Mesenteric fat pad (tissue), 1 donor: ENCODE data around the gene RBM6. TPM values are rescaled to one million over a fixed set of nuclear protein-coding genes. Genes with fewer than 3 reads are reported as not detected.
"Not testable (repeated sequence)": the region's sequence is repeated elsewhere in the genome, so short reads cannot be mapped to it uniquely, and the experiment has no call there.

ENCODE experiments used
- DNase-seq: peaks from one replicate; pipeline ENCODE4 v3.0.0-alpha.2; 2020; ENCODE audit warnings: low spot score
- total RNA-seq: library from RNA; stranded (reverse); fragmentation: NEBNext Ultra II Directional; extraction: Animal tissue kit (Norgen Biotek cat#: 25700); gene quantifications from one replicate; pipeline ENCODE4 v1.2.1, GENCODE V29; 2021
- donor health status: DM: yes; HTN: yes; CAD: no.

Gene RBM6
- total RNA-seq, 1 donor from 2014 or later, result 79.6 TPM

DNA sequence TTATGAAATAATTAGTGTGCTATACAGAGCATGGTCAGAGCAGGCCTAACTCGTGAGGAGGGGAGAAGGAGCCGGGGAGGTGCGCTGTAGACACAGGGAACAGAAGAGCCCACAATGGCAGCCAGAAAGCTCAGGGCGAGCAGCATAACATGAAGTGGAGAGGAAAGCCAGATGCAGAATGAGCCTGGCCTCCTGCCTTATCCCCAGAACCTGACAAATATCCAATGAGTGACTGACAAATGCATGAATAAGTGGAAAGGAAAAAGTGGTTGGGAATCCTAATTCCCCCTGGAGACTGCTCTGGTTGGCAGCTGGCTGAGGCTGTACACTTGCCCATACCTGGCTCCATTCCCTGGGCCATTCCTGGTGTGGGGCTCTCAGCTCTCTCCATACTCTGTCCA lies 27.1 kb upstream of the RBM6 start:
- DNase-seq, result no peak

DNA sequence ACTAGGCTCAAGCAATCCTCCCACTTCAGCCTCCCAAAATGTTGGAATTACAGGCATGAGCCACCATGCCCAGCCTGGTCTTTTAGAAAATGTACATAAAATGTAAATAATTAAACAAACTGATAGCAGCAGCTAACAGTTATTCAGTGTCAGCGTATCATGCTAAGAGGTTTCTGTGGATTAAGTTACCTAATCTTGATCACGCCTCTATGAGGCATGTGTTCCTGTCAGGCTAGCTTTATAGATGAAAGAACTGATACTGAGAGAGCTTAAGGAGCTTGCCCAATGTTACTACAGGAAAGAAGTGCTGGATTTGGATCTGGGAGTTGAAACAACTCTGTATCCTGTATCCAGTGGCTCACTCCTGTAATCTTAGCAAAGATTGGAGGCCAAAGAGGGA lies 25.0 kb upstream of the RBM6 start:
- no peak for DNase-seq

DNA sequence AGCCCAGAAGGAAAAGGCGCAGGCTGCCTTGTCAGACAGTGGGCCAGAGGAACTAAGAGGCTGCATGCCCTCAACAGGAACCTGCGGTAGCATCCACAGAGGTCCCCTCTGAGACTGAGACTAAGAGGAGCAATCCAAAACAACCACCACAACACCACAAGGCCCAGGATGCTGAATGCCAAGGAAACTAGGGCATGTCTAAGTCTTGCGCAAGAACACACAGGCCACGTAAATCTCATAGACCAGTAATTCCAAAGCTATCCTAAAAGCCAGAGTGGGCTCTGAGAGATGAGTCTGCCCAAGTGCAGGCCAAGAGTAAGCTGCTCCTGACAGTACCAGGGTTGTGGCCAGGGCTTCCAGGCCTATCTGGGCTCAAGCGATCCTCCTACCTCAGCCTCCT lies 23.3 kb upstream of the RBM6 start:
- DNase-seq, result no peak

DNA sequence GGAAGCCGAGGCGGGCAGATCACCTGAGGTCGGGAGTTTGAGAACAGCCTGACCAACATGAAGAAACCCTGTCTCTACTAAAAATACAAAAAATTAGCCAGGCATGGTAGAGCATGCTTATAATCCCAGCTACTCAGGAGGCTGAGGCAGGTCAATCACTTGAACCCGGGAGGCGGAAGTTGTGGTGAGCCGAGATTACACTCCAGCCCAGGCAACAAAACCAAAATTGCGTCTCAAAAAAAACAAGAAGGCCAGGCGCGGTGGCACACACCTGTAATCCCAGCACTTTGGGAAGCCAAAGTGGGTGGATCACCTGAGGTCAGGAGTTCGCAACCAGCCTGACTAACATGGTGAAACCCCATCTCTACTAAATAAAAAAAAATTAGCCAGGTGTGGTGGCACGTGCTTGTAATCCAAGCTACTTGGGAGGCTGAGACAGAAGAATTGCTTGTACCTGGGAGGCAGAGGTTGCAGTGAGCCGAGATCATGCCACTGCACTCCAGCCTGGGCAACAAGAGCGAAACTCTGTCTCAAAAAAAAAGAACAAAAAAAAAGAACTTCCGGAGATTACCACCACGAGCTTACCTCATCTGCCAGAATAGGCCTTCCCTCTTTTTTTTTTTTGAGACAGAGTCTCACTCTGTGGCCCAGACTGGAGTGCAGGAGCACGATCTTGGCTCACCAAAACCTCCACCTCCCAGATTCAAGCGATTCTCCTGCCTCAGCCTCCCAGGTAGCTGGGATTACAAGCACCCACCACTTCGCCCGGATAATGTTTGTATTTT lies 22.0 kb upstream of the RBM6 start:
- DNase-seq, result not testable (repeated sequence)

DNA sequence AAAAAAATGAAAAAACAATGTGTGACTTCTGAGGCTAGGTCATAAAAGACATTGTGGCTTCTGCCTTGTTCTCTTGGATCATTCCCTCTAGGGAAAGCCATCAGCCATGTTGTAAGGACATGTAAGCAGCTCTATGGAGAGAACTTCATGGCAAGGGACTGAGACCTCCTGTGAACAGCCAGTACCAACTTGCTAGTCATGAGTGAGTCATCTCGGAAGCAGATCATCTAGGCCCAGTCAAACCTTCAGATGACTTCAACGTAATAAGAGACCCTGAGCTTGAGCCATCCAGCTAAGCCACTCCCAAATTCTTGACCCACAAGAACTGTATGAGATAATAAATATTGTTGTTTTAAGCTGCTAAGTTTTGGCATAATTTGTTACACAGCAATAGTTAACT lies 15.3 kb upstream of the RBM6 start:
- DNase-seq, result no peak

DNA sequence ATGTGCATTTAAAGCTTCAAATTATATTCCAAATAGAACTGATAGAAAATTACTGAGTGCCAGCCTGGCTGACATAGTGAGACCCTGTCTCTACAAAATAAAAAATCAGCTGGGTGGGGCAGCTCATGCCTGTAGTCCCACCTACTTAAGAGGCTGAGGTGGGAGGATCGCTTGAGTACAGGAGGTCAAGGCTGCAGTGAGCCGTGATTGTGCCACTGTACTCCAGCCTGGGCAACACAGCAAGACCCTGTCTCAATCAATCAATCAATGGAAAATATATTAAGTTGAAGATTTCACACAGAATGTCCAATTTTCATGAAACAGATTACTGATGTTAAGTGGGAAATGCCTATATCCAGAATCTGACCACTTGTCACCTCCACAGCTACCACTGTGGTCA lies 14.5 kb upstream of the RBM6 start:
- DNase-seq, result no peak

DNA sequence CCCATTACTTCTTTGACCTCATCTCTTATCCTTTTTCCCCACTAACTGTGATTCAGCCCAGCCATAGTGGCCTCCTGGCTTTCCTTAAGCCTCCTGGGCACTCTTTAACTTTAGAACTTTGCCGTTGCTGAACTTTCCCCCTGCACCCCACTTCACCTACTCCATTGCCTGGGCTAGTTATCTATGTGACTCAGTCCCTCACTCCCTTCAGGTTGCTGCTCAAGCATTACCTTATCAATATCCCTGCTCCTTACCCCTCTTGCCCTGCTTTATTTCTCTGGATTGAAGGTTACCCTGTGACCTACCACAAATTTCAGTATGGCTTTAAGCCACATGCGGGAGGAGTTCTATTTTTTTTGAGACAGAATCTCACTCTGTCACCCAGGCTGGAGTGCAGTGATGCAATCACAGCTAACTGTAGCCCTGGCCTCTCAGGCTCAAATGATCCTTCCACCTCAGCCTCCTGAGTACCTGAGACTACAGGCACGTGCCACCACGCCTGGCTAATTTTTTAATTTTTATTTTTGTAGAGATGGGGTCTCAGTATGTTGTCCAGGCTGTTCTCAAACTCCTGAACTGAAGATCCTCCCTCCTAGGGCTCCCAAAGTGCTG lies 13.7 kb upstream of the RBM6 start:
- no peak for DNase-seq

DNA sequence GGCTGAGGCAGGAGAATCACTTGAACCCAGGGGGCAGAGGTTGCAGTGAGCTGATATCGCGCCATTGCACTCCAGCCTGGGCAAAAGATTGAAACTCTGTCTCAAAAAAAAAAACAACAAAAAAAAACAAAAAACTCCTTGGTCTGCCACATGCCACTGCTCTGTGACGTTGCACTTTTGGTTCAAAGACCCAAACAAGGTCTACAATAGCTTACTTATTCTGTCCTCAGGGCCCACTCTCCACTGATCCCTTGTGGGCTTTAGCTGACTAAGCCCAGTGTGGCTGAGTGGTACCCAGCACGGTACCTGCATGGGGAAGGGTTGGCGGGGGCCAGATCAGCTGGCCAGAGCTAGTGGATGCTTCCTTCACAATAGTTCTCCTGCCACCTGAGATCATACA lies 12.2 kb upstream of the RBM6 start:
- no peak for DNase-seq

DNA sequence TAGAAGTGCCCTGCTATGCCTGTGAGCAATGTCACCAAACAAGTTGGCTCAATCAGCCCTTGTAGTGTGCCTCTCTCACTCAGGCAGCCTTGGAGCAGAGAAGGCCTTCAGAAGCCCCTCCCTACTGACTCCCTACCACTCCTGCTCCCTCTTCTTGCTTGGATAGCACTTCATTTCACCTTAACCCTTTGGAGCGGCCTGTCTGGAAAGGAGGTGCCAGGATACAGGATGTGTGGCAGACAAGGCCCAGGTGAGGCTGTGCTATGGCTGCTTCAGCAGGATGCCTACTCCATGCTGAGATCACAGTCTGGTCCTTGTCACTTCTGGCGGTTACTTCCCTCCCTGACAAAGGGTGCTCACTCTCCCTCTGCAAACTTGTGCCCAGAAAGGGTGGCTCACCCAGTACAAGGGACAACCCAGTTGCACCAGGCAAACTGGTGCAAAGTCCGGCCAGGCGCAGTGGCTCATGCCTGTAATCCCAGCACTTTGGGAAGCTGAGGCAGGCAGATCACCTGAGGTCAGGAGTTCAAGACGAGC lies 11.4 kb upstream of the RBM6 start:
- no peak for DNase-seq

DNA sequence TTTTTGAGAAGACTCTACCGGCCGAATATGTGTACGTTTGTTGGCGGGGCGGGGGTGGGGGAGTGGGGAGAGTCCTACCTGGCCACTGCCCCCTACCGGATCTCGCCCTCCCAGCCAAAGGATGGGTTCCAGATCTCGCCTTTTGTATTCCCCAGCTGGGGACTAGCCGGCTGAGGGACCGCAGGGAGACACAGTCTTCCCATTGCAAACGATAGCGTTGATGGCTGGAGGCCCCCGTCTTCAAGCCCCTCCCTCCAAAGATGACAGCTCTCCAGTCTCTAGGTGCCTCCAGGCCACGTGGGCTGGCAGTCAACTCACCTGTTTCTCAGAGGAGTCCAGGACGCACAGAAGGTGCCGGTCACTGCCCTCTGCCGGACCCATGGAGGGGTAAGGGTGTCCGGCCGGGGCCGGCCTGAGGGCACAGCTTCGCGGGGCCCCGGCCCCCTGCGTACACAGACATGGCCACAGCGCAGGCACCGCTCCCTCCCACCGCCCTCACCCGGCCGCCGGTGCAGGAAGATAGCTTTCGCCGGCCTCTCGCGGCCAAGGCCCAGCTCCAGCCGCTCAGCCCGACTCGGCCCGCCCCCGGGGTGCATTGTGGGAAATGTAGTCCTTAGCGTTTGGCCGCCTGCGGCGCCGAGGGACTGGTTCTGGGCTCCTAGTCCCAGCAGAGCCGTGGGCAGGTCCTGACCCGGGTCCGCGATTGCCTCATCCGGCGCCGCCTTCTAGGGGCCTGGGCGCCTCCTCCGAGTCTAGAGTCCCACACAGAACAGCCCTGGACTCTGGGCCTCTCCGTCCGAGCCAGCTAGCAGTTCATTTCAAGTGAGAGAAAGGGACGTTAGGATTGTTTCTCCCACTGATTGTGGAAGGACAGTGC lies 10.4 kb upstream of the RBM6 start, which contains the start of gene MON1A:
Gene MON1A, minus strand, starts transcription at position 521 of the 877 bp plus-strand sequence. CDS start 16,465 bp downstream, outside the sequence.
- peak; percentile 99 for DNase-seq

DNA sequence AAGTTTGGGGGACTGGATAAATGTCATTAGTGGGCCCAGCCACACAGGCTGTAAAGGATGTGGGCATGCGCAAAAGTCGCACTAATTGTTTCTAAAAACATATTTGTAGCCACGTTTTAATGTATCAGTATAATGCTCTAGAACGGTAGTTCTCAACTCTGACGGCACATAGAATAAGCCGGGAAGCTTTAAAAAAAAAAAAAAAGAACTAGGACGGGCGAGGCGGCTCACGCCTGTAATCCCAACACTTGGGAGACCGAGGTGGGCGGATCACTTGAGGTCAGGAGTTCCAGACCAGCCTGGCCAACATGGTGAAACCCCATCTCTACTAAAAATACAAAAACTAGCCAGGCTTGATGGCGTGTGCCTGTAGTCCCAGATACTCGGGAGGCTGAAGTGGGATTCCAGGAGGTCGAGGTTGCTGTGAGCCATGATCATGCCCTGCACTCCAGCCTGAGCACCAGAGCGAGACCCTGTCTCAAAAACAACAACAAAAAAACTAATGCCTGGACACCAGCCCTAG lies 9.7 kb upstream of the RBM6 start:
- DNase-seq, result no peak

DNA sequence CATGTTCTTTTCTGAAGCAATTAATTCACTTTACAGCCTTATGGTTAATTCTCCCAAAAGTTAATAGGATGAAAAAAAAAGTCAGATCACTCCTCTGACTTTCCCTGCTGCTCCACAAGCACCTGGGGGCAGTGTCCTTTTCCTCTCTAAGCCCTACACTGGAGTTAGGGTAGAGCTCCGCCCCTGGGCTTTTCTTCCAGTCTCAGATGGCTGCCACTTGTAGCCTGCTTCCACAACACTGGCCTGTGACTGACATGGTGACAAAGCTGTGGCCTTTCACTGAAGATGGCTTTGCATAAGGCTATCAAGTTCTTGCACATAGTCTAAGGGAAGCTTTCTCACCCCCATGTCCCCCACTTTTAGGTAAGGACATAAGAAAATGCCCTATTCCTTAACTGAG lies 9.0 kb upstream of the RBM6 start:
- no peak for DNase-seq

DNA sequence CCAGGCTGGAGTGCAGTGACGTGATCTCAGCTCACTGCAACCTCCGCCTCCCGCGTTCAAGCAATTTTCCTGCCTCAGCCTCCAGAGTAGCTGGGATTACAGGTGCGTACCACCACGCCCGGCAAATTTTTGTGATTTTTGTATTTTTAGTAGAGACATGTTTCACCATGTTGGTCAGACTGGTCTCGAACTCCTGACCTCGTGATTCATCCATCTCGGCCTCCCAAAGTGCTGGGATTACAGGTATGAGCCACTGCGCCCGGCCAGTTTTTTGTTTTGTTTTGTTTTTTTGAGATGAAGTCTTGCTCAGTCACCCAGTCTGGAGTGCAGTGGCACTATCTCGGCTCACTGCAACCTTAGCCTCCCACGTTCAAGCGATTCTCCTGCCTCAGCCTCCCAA lies 7.7 kb upstream of the RBM6 start:
- not testable (repeated sequence) for DNase-seq

DNA sequence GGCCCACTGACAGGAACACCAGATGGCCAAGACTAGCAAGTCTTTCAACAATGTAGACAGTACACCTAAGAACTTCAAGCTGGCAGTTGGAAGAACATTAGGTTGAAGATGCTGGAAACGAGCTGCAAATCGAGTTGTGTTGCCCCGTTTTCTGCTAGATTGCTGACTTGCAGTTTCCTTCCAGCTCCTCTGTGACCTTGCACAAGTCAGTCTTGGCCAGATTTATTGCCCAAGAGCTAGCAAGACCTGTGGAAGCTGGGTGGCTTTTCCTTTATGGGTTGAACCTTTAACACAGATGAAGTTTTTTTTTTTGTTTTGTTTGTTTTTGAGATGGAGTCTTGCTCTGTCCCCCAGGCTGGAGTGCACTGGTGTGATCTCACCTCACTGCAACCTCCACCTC lies 2.9 kb upstream of the RBM6 start:
- no peak for DNase-seq

DNA sequence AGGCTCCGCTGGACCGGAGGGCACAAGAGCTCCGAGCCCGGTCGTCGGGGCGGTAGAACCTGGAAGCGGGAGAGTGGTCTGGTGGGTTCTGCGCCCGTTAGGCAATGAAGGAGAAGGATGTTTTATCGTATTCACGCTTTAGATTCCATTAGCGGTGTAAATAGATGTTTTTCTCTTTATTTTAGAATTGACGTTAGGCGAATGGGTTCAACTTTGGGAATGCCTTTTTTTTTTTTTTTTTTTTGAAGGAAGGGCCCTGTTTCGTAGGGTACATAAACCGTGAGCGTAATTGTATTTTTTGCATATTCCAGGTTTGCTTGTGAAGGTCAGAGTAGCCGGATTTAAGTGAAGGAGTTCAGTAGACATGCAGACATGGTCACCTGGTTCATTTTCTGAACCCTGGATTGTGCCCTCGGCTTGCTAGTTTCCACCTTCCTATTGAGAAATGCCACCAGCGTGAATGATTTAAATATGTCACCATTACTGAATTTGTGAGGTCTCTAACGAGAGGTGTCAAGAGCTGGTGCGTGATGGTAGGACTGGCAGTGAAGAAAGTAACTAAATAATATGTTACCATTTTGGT lies 808 bp downstream of the RBM6 start:
- DNase-seq, result no peak

DNA sequence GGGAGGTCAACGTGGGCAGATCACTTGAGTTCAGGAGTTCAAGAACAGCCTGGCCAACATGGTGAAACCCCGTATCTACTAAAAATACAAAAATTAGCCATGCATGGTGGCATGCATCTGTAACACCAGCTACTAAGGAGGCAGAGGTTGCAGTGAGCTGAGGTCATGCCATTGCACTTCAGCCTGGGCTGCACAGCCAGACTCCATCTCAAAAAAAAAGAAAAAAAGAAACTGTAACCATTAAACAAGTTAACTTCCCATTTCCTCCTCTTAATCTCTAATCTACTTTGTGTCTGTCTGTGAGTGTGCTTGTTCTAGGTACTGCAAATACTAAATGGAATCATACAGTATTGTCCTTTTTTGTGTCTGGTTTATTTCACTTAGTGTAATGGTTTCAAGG lies 2.7 kb downstream of the RBM6 start:
- no peak for DNase-seq

DNA sequence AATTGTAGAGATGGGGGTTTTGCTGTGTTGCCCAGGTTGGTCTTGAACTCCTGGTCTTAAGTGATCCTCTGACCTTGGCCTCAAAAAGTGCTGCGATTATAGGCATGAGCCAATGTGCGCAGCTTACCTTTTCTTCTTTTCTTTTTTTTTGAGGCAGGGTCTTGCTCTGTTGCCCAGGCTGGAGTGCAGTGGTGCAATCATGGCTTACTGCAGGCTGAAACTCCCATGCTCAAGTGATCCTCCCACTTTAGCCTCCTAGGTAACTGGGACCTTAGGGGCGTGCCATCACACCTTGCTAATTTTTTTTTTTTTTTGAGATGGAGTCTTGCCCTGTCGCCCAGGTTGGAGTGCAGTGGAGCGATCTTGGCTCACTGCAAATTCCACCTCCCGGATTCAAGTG lies 13.0 kb downstream of the RBM6 start:
- DNase-seq, result peak; percentile 16

DNA sequence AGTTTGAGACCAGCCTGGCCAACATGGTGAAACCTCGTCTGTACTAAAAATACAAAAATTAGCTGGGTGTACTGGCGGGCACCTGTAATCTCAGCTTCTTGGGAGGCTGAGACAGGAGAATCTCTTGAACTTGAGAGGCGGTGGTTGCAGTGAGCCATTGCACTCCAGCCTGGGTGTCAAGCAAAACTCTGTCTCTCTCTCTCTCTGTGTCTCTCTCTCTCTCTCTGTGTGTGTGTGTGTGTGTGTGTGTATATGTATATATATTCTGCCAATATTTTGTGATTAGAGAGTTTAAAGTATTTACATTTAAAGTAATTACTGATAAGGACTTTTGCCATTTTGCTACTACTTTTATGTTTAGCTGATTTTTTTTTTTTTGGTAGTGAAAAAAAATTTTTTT lies 15.7 kb downstream of the RBM6 start:
- DNase-seq, result no peak

DNA sequence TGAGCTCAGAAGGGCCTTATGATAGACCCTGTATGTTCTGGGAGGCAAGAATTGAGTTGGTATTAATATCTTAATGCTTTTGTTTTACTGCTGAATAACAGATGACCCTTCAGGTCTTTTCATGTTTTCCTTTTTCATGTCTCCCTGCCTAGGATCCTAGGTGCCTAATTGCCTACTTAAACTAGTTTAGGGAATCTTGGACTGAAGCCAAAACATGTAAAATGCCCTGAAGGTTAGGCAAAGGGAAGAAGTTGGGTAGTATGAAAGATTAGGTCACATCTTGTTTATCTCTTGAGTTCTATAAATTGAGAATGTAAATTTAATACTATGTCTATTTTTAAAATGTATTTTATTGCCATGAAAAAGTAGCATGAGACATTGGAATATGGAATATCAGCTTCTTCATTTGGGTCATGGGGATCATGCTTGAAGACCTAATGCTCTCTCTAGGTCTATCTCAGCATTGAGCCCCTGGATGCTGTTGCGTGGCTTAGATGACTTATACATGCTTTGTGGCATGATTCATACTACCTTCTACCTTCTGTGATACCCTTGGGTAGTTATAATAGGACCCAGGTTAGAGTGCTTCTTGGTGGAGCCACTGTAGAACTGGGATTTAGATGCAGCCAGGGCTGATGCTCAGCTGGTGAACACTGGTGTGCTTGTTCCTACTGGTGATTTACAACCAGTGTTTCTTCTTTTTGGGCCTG lies 26.4 kb downstream of the RBM6 start:
- no peak for DNase-seq

DNA sequence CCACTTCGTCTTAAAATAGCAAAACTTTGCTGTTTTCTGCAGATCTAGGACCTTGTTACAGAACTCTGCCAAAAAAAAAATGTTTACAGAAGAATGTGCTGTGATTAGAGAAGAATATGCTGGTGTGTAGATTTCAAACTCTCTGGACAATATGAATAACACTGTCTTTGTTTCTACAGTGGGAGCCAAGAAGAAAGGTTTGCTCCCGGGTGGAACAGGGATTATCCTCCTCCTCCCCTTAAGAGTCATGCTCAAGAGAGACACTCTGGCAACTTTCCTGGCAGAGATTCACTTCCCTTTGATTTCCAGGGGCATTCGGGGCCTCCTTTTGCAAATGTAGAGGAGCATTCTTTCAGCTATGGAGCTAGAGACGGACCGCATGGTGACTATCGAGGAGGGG lies 27.3 kb downstream of the RBM6 start:
- no peak for DNase-seq

DNA sequence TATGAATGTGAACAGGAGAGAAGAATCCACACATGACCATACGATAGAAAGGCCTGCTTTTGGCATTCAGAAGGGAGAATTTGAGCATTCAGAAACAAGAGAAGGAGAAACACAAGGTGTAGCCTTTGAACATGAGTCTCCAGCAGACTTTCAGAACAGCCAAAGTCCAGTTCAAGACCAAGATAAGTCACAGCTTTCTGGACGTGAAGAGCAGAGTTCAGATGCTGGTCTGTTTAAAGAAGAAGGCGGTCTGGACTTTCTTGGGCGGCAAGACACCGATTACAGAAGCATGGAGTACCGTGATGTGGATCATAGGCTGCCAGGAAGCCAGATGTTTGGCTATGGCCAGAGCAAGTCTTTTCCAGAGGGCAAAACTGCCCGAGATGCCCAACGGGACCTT lies 28.4 kb downstream of the RBM6 start:
- no peak for DNase-seq
